Measurements from ENCODE around the gene CEP112. TPM values are rescaled to one million over a fixed set of nuclear protein-coding genes. Genes with fewer than 3 reads are reported as not detected.

Gene CEP112
- total RNA-seq, 1 experiment from 2014 or later = 9.5 TPM

DNA sequence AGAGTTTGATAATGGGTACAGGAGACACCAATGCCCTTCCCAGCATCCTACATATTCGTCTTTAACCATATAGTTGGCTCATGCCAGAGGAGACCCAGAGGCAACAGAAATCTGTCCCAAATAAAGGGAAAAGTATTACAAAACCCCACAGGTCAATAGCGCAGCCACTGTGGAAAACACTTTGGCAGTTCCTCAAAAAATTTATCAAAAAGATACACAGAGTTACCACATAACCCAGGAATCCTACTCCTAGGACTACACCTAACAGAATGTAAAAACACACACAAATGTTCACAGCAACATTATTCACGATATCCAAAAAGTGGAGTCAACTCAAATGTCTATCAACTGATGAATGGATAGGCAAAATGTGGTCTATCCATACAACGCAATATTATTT, 135.8 kb downstream of the CEP112 start:
- Histone ChIP-seq H3K27me3 (ENCODE audit: control insufficient read depth, insufficient read depth, low read length) (no peaks in the 10 kb centered on the region), H3K4me1 (ENCODE audit: control insufficient read depth, insufficient read depth, low read length) (no peaks in the 10 kb centered on the region), H3K36me3 (ENCODE audit: control insufficient read depth, insufficient read depth, low read length) (no peaks in the 10 kb centered on the region), H3K27ac (ENCODE audit: low read length) (no peak overlapping the region), H3K4me3 (ENCODE audit: low read depth in 2 of 2, low read length in 2 of 2) (no peak overlapping the region), H3K9me3 (ENCODE audit: control insufficient read depth, insufficient read depth, low read depth, low read length) (no peaks in the 10 kb centered on the region)
- DNase-seq (ENCODE audit: low read depth, low spot score) (no peak), ATAC-seq (no peak)
- BruUV-seq (replicated peaks) = no TSS peak
- intact Hi-C loops (cut with micrococcal nuclease; ENCODE audit: unreplicated experiment) = no loop called here
- CTCF ChIA-PET = no interaction called here
- in situ Hi-C loops (cut with HindIII; ENCODE audit: low pct_unique_long_range_greater_than_20kb, low sequenced_read_pairs) = no loop called here
- POLR2A ChIA-PET = no interaction called here
- TF ChIP-seq, protein P1, sequence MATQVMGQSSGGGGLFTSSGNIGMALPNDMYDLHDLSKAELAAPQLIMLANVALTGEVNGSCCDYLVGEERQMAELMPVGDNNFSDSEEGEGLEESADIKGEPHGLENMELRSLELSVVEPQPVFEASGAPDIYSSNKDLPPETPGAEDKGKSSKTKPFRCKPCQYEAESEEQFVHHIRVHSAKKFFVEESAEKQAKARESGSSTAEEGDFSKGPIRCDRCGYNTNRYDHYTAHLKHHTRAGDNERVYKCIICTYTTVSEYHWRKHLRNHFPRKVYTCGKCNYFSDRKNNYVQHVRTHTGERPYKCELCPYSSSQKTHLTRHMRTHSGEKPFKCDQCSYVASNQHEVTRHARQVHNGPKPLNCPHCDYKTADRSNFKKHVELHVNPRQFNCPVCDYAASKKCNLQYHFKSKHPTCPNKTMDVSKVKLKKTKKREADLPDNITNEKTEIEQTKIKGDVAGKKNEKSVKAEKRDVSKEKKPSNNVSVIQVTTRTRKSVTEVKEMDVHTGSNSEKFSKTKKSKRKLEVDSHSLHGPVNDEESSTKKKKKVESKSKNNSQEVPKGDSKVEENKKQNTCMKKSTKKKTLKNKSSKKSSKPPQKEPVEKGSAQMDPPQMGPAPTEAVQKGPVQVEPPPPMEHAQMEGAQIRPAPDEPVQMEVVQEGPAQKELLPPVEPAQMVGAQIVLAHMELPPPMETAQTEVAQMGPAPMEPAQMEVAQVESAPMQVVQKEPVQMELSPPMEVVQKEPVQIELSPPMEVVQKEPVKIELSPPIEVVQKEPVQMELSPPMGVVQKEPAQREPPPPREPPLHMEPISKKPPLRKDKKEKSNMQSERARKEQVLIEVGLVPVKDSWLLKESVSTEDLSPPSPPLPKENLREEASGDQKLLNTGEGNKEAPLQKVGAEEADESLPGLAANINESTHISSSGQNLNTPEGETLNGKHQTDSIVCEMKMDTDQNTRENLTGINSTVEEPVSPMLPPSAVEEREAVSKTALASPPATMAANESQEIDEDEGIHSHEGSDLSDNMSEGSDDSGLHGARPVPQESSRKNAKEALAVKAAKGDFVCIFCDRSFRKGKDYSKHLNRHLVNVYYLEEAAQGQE (IDR thresholded peaks at IDR 0.05; ENCODE audit: insufficient read depth in 1 of 2, low read depth in 2 of 2, low read length in 1 of 2) = no peak
- TF ChIP-seq POLR2AphosphoS5 (IDR thresholded peaks at IDR 0.05; ENCODE audit: low read depth, low read length) (no peak), TCF7L2 (IDR thresholded peaks at IDR 0.05; ENCODE audit: low read depth, low read length) (no peak), SIN3A (IDR thresholded peaks at IDR 0.05; ENCODE audit: borderline replicate concordance, insufficient read depth, low read depth, low read length) (no peak)
- TF ChIP-seq, protein P2, sequence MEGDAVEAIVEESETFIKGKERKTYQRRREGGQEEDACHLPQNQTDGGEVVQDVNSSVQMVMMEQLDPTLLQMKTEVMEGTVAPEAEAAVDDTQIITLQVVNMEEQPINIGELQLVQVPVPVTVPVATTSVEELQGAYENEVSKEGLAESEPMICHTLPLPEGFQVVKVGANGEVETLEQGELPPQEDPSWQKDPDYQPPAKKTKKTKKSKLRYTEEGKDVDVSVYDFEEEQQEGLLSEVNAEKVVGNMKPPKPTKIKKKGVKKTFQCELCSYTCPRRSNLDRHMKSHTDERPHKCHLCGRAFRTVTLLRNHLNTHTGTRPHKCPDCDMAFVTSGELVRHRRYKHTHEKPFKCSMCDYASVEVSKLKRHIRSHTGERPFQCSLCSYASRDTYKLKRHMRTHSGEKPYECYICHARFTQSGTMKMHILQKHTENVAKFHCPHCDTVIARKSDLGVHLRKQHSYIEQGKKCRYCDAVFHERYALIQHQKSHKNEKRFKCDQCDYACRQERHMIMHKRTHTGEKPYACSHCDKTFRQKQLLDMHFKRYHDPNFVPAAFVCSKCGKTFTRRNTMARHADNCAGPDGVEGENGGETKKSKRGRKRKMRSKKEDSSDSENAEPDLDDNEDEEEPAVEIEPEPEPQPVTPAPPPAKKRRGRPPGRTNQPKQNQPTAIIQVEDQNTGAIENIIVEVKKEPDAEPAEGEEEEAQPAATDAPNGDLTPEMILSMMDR (IDR thresholded peaks at IDR 0.05) = no peak

DNA sequence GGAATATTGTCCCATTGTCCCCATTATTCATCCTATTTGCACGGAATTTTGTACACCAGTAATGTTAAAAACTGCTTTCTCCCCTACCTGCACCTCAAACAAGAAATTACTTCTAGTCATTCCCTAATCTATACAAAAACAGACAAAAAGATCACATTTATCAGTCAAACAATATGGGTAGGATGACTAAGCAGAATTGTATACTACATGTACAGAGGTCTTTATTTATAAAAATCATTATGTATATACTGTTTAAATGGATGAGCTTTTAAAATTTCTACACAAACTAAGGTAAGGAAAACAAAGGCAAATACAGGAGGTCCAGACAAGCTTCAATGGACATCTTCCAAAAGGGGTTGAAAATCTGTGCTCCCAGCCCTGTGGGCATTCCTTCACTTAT, 137.7 kb downstream of the CEP112 start:
- BruUV-seq (replicated peaks) = no TSS peak
- no peak overlapping the region for H3K27ac ChIP-seq (ENCODE audit: low read length)
- no peaks in the 10 kb centered on the region for H3K4me1 ChIP-seq (ENCODE audit: control insufficient read depth, insufficient read depth, low read length)
- no peaks in the 10 kb centered on the region for H3K27me3 ChIP-seq (ENCODE audit: control insufficient read depth, insufficient read depth, low read length)
- no peak overlapping the region for H3K4me3 ChIP-seq (ENCODE audit: low read depth in 2 of 2, low read length in 2 of 2)
- no peaks in the 10 kb centered on the region for H3K36me3 ChIP-seq (ENCODE audit: control insufficient read depth, insufficient read depth, low read length)
- no peak for ATAC-seq
- POLR2A ChIA-PET = no interaction called here
- no peak for DNase-seq (ENCODE audit: low read depth, low spot score)
- TF ChIP-seq POLR2AphosphoS5 (IDR thresholded peaks at IDR 0.05; ENCODE audit: low read depth, low read length) (no peak), TCF7L2 (IDR thresholded peaks at IDR 0.05; ENCODE audit: low read depth, low read length) (no peak), SIN3A (IDR thresholded peaks at IDR 0.05; ENCODE audit: borderline replicate concordance, insufficient read depth, low read depth, low read length) (no peak)
- TF ChIP-seq, protein P1 (IDR thresholded peaks at IDR 0.05; ENCODE audit: insufficient read depth in 1 of 2, low read depth in 2 of 2, low read length in 1 of 2) = no peak
- TF ChIP-seq, protein P2 (IDR thresholded peaks at IDR 0.05) = no peak
- in situ Hi-C loops (cut with HindIII; ENCODE audit: low pct_unique_long_range_greater_than_20kb, low sequenced_read_pairs) (no loop called here), intact Hi-C loops (cut with micrococcal nuclease; ENCODE audit: unreplicated experiment) (no loop called here)
- no peaks in the 10 kb centered on the region for H3K9me3 ChIP-seq (ENCODE audit: control insufficient read depth, insufficient read depth, low read depth, low read length)
- CTCF ChIA-PET = no interaction called here
